HS-27A (cell line): ENCODE measurements around the gene FAM167B.
"Not testable (repeated sequence)": the region's sequence is repeated elsewhere in the genome, so short reads cannot be mapped to it uniquely, and the experiment has no call there.

Source experiments
- DNase-seq: peaks from one replicate; pipeline ENCODE4 v3.0.0-alpha.2; 2012; ENCODE audit warnings: low read depth, missing footprints

FAM167B gene

GRCh38 chr1:32263236-32263593, 16.2 kb downstream of the FAM167B start:
- DNase-seq = not testable (repeated sequence)

DNA sequence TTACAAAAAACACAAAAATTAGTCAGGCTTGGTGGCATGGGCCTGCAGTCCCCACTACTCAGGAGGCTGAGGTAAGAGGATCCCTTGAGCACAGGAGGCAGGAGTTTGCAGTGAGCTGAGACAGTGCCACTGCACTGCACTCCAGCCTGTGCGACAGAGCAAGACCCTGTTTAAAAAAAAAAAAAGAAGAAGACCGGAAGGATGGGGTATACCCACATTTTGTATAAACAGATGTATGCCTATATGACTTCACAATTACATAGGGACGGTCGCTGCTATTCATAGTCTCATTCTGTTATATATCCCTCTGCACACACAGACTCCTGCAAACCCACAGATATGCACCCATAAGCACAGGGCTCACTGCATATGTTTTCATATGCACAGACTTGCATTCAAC, 16.7 kb downstream of the FAM167B start:
- no peak for DNase-seq

DNA sequence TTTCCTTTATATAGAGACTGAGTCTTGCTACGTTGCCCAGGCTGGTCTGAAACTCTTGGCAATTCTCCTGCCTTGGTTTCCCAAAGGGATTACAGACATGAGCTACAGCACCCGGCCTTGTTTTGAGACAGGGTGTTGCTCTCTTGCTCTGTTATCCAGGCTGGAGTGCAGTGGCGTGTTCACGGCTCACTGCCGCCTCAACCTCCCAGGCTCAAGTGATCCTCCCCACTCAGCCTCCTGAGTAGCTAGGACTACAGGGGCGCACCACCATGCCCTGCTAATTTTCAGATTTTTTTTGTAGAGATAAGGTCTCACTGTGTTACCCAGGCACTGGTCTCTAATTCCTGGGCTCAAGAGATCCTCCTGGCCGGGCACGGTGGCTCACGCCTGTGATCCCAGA, 18.8 kb downstream of the FAM167B start:
- DNase-seq = no peak

DNA sequence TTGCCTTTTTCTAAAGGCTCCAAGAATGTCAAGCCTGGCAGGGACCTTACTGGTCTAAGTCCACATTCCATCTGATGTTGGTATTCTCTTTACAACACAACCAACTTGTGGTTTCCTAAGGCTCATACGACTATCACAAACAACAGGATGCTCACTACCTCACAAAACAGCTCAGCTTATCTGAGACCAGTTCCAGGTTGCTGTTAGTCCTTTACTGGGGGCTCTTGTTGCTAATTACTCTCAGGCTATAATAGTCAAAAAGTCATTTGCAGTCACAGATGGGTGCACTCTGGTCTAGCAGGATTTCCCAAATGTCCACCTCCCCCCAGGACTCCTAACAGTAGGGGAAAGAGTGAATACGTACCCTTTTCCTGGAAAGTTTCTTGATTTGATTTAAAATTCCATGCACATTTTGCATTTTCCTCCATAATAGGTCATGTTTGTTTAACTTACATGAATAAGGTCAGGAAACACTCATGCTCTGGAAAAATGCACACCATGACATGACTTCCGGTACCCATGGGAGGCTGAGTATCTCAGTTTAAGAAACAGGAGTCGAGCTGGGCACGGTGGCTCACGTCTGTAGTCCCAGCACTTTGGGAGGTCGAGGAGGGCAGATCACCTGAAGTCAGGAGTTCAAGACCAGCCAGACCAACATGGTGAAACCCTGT, 20.0 kb downstream of the FAM167B start:
- peak; percentile 42 for DNase-seq

- no peak for DNase-seq
Observed at GRCh38 chr1:32269744-32270143, 22.7 kb downstream of the FAM167B start.

GRCh38 chr1:32272557-32273390, 25.8 kb downstream of the FAM167B start:
- no peak for DNase-seq

DNA sequence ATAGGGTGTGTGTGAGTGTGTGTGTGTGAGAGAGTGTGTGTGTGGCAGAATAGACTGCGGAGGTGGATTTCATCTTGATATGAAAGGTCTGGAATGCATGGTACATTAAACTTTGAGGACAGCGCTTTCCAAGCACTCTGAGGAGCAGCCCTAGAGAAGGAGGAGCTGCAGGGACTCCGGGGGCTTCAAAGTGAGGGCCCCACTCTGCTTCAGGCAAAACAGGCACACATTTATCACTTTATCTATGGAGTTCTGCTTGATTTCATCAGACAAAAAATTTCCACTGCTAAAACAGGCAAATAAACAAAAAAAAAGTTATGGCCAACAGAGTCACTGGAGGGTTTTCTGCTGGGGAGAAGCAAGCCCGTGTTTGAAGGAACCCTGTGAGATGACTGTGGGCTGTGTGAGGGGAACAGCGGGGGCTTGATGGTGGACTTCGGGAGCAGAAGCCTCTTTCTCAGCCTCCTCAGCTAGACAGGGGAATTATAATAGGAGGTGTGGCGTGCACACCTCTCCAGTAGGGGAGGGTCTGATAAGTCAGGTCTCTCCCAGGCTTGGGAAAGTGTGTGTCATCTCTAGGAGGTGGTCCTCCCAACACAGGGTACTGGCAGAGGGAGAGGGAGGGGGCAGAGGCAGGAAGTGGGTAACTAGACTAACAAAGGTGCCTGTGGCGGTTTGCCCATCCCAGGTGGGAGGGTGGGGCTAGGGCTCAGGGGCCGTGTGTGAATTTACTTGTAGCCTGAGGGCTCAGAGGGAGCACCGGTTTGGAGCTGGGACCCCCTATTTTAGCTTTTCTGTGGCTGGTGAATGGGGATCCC, 26.6 kb downstream of the FAM167B start:
- no peak for DNase-seq

- no peak for DNase-seq
Observed at GRCh38 chr1:32274646-32275340, 27.8 kb downstream of the FAM167B start.

DNA sequence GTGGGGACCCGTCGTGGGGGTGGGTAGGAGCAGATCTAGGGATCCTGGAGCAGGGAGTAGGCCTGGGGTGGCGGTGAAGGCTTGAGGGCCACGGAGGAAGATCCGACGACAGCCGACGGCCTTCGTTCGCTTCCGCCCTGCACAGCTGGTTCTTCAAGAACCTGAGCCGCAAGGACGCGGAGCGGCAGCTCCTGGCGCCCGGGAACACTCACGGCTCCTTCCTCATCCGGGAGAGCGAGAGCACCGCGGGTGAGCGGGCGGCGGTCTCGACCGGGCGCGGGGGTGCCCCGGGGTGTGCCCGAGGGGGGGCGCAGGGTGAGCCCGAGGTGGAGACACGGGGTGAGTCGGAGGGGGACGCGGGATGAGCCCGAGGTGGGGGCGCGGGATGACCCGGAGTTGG, 28.4 kb downstream of the FAM167B start:
- no peak for DNase-seq

DNA sequence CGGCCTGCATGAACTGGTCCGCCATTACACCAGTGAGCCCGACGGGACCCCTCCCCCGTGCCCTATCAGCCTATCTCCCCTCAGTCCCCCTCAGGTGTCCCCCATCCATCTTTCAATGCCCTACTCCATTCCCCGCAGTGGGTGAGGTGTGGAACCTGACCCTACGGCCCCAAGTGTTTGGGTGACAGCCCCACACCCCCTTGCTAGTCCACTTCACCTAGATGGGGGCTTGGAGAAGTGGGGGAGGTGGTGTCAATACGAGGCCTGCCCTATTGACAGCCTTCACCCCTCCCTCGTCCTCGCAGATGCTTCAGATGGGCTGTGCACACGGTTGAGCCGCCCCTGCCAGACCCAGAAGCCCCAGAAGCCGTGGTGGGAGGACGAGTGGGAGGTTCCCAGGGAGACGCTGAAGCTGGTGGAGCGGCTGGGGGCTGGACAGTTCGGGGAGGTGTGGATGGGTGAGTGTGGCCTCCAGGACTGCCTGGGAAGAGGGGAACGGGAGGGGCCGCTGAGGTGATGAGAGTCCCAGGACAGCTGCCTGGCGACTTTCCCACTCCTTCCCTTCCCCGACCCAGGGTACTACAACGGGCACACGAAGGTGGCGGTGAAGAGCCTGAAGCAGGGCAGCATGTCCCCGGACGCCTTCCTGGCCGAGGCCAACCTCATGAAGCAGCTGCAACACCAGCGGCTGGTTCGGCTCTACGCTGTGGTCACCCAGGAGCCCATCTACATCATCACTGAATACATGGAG, 29.2 kb downstream of the FAM167B start:
- DNase-seq = no peak

GRCh38 chr1:32284777-32285176, 37.8 kb downstream of the FAM167B start:
- DNase-seq = not testable (repeated sequence)

DNA sequence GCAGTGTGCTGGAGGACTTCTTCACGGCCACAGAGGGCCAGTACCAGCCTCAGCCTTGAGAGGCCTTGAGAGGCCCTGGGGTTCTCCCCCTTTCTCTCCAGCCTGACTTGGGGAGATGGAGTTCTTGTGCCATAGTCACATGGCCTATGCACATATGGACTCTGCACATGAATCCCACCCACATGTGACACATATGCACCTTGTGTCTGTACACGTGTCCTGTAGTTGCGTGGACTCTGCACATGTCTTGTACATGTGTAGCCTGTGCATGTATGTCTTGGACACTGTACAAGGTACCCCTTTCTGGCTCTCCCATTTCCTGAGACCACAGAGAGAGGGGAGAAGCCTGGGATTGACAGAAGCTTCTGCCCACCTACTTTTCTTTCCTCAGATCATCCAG, 38.6 kb downstream of the FAM167B start:
- no peak for DNase-seq

DNA sequence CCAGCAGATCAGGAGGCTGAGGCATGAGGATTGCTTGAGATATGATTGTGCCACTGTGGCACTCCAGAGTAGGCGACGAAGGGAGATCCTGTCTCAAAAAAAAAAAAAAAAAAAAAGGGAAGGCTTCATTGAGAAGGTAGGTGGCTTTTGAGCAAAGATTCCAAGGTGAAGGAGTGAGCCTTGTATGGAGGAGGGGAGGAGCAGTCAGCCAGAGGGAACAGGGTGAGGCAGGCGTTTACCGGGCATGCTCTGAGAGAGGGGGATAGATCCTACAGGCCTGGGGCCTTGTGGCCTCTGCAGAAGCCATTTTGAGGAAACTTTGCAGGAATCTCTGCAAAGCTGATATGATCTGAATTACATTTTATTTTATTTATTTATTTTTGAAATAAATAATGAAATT, 39.7 kb downstream of the FAM167B start:
- DNase-seq = no peak

DNA sequence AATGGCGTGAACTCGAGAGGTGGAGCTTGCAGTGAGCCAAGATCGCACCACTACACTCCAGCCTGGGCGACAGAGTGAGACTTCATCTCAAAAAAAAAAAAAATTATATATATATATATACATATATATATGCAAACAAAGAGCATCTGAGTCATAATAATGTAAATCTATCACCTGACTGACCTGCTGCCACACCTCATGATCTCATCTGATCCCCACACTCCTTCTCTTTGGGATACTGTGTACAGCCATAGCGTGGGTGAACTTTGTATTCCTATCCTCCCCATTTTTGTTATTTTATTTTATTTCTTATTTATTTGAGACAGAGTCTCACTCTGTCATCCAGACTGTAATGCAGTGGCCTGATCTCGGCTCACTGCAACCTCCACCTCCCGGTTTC, 42.2 kb downstream of the FAM167B start:
- DNase-seq = no peak

DNA sequence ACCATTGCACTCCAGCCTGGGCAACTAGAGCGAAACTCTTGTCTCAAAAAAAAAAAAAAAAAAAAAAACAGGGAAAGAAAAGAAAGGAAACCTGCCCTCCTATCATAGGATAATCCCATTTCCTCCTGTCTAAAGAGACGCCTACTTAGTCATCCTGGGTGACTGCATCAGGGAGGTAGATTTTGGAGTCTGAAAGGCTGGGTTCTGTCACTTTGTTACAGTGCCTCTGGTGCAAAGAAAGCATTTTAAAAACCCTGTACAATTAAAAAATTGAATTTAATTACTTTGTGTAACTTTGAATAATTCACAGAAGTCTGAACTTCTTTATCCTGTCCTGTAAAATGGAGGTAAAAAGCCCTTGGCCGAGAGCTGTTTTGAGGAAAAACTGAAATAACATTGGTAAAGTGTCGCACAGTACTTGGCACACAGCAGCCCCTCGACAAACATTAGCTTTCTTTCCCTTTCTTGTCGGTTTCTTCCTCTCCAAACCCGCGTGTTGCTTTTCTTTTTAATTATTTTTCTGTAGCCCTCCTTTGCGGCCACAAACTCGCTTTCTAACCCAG, 44.2 kb downstream of the FAM167B start:
- DNase-seq = peak; percentile 24

DNA sequence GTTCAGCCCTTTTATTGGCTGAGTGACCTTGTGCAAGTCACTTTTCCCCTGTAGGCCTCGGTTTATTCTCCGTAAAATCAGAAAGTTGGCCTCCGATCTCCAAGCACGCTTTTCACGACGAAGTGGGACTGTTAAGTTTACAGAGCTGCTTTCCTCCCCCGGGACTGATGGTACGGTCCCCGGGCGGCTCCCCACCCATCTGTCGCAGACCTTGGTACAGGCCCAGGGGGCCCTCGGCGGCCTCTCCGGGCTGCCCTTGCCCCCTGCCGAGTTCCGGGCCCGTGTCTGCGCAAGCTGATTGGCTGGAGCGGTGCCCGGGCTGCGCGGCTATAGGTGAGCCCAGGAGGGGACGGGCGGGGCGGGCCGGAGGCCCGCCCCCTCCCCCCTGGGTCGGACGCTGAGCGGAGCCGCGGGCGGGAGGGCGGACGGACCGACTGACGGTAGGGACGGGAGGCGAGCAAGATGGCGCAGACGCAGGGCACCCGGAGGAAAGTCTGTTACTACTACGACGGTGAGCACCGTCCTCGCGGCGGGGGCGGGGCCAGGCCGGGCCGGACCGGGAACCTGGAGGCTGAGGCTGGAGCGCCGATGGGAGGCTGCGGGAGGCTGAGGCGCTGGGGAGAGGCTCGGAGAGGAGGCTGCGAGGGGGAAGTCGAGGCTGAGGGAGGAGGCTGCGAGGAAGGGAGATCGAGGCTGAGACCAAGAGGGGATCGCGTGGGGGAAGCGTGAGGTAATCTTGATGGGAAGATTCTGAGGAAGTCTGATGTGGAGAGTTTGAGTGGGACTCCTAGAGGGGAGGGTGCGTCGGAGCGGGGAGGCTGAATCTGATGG, 44.9 kb downstream of the FAM167B start, which contains the start of gene HDAC1:
TSS of gene HDAC1 (plus strand) at position 376 of the 831 bp plus-strand sequence. CDS start at position 463, 87 bp downstream.
- peak; percentile 69 for DNase-seq

GRCh38 chr1:32298211-32298610, 51.2 kb downstream of the FAM167B start:
- not testable (repeated sequence) for DNase-seq
